NCI-H1694 treated with DMSO at 0.1 percent for 48 hours (cell line): ENCODE data around the gene RBM14.
A peak's percentile ranks its signal among the peaks of the same experiment; 100 is the strongest.
"Not testable (repeated sequence)": the region's sequence is repeated elsewhere in the genome, so short reads cannot be mapped to it uniquely, and the experiment has no call there.

Experiments
- DNase-seq: peaks from one replicate; lab custom pipeline; 2025; lab: John Stamatoyannopoulos, UW

The RBM14 gene

GRCh38 chr11:66616379-66617154 lies at the start of gene RBM14:
RBM14 (plus strand) TSS chr11:66616630; CDS start chr11:66616721, 91 bp downstream.
- DNase-seq, result peak; percentile 96

- no peak for DNase-seq
Observed at GRCh38 chr11:66567787-66568123, 48.7 kb upstream of the RBM14 start.

GRCh38 chr11:66568124-66568916 lies 48.1 kb upstream of the RBM14 start, which contains the start of gene CTSF:
CTSF (minus strand) TSS chr11:66568606; CDS start chr11:66568486, 120 bp downstream.
- peak; percentile 28 for DNase-seq

- no peak for DNase-seq
Observed at GRCh38 chr11:66569076-66569475, 47.4 kb upstream of the RBM14 start.

- no peak for DNase-seq
Observed at GRCh38 chr11:66570079-66570849, 46.2 kb upstream of the RBM14 start.

- DNase-seq, result no peak
Observed at GRCh38 chr11:66570850-66571180, 45.6 kb upstream of the RBM14 start.

GRCh38 chr11:66579017-66579606 lies 37.3 kb upstream of the RBM14 start:
- peak; percentile 31 for DNase-seq

GRCh38 chr11:66580803-66581202 lies 35.6 kb upstream of the RBM14 start:
- DNase-seq, result no peak

- no peak for DNase-seq
Observed at GRCh38 chr11:66581261-66581660, 35.2 kb upstream of the RBM14 start.

GRCh38 chr11:66582565-66583147 lies 33.8 kb upstream of the RBM14 start:
- DNase-seq, result not testable (repeated sequence)

GRCh38 chr11:66585447-66585846 lies 31.0 kb upstream of the RBM14 start:
- DNase-seq, result not testable (repeated sequence)

GRCh38 chr11:66586136-66586535 lies 30.3 kb upstream of the RBM14 start:
- no peak for DNase-seq

GRCh38 chr11:66589315-66589714 lies 27.1 kb upstream of the RBM14 start:
- not testable (repeated sequence) for DNase-seq

- no peak for DNase-seq
Observed at GRCh38 chr11:66589996-66590675, 26.3 kb upstream of the RBM14 start.

- DNase-seq, result no peak
Observed at GRCh38 chr11:66591175-66591574, 25.3 kb upstream of the RBM14 start.

GRCh38 chr11:66592457-66593302 lies 23.8 kb upstream of the RBM14 start, which contains the start of the genes CCDC87 and CCS:
CCDC87 (minus strand) TSS chr11:66593063; CDS start chr11:66593015, 48 bp downstream.
CCS (plus strand) TSS chr11:66593185; CDS start chr11:66593262, 77 bp downstream.
- DNase-seq, result peak; percentile 85

GRCh38 chr11:66593303-66593635 lies 23.2 kb upstream of the RBM14 start:
- no peak for DNase-seq

- no peak for DNase-seq
Observed at GRCh38 chr11:66593650-66594049, 22.8 kb upstream of the RBM14 start.

GRCh38 chr11:66595245-66595904 lies 21.1 kb upstream of the RBM14 start:
- no peak for DNase-seq

GRCh38 chr11:66598993-66599392 lies 17.4 kb upstream of the RBM14 start:
- DNase-seq, result no peak
